HUES6 (cell line): ENCODE results near the gene SIX1.

ENCODE experiments used
- H3K27ac ChIP-seq: 2 replicates; pipeline ENCODE4 v1.7.0; 2013; ENCODE audit warnings: low read depth, mild to moderate bottlenecking, low read length, inconsistent platforms
- H3K27me3 ChIP-seq: 2 replicates; pipeline ENCODE4 v1.6.1; 2013; ENCODE audit warnings: low read length; ENCODE audit not compliant: control insufficient read depth, insufficient read depth
- H3K36me3 ChIP-seq: 2 replicates; pipeline ENCODE4 v1.6.1; 2013; ENCODE audit warnings: low read length; ENCODE audit not compliant: control insufficient read depth, insufficient read depth
- H3K4me1 ChIP-seq: 2 replicates; pipeline ENCODE4 v1.6.1; 2013; ENCODE audit warnings: low read length; ENCODE audit not compliant: control insufficient read depth, insufficient read depth
- H3K4me3 ChIP-seq: 2 replicates; pipeline ENCODE4 v1.5.1; 2013; ENCODE audit warnings: low read depth, low read length
- H3K9ac ChIP-seq: one replicate; pipeline ENCODE4 v1.6.1; 2013; ENCODE audit warnings: mild to moderate bottlenecking, low read length
- H3K9me3 ChIP-seq: 2 replicates; pipeline ENCODE4 v1.6.1; 2013; ENCODE audit warnings: low read depth, low read length; ENCODE audit not compliant: control insufficient read depth, insufficient read depth

Gene SIX1

GRCh38 chr14:60622210-60622916, 26.9 kb downstream of the SIX1 start:
- no peak overlapping the region for H3K9ac ChIP-seq
- no peaks in the 10 kb centered on the region for H3K4me1 ChIP-seq

GRCh38 chr14:60621386-60621785, 27.9 kb downstream of the SIX1 start:
- H3K9ac ChIP-seq, result no peak overlapping the region
- no peaks in the 10 kb centered on the region for H3K36me3 ChIP-seq
- H3K4me1 ChIP-seq, result peaks cover 5% of the 10 kb centered on the region; the same call in 1 of the 2 replicates
- H3K9me3 ChIP-seq, result 0 out of 2 replicates have a peak, but pooled peaks cover 3% of the 10 kb centered on the region
- no peak overlapping the region for H3K4me3 ChIP-seq
- no peak overlapping the region for H3K27ac ChIP-seq
- no peaks in the 10 kb centered on the region for H3K27me3 ChIP-seq

More at GRCh38 chr14:60622210-60622916, 26.9 kb downstream of the SIX1 start:
- H3K27ac ChIP-seq, result no peak overlapping the region
- H3K27me3 ChIP-seq, result no peaks in the 10 kb centered on the region
- no peaks in the 10 kb centered on the region for H3K36me3 ChIP-seq
- H3K9me3 ChIP-seq, result 0 out of 2 replicates have a peak, but pooled peaks cover 3% of the 10 kb centered on the region
- no peak overlapping the region for H3K4me3 ChIP-seq

- no peaks in the 10 kb centered on the region for H3K27me3 ChIP-seq
- H3K9ac ChIP-seq, result no peak overlapping the region
- no peak overlapping the region for H3K4me3 ChIP-seq
- no peak overlapping the region for H3K27ac ChIP-seq
- H3K36me3 ChIP-seq, result no peaks in the 10 kb centered on the region
- H3K9me3 ChIP-seq, result peaks cover 8% of the 10 kb centered on the region; the same call in 1 of the 2 replicates
- peaks cover 9% of the 10 kb centered on the region; the same call in 1 of the 2 replicates for H3K4me1 ChIP-seq
Observed at GRCh38 chr14:60618241-60618640, 31.0 kb downstream of the SIX1 start.

- H3K36me3 ChIP-seq, result no peaks in the 10 kb centered on the region
- H3K9ac ChIP-seq, result no peak overlapping the region
- H3K27me3 ChIP-seq, result no peaks in the 10 kb centered on the region
- H3K9me3 ChIP-seq, result peaks cover 8% of the 10 kb centered on the region; the same call in 1 of the 2 replicates
- H3K4me3 ChIP-seq, result no peak overlapping the region
- H3K4me1 ChIP-seq, result peaks cover 9% of the 10 kb centered on the region; the same call in 1 of the 2 replicates
- no peak overlapping the region for H3K27ac ChIP-seq
Observed at GRCh38 chr14:60616461-60616959, 32.8 kb downstream of the SIX1 start.

GRCh38 chr14:60602291-60602690, 47.0 kb downstream of the SIX1 start:
- no peak overlapping the region for H3K27ac ChIP-seq
- peaks cover 5% of the 10 kb centered on the region; the same call in 1 of the 2 replicates for H3K9me3 ChIP-seq
- H3K27me3 ChIP-seq, result no peaks in the 10 kb centered on the region
- H3K36me3 ChIP-seq, result no peaks in the 10 kb centered on the region
- H3K9ac ChIP-seq, result no peak overlapping the region
- no peak overlapping the region for H3K4me3 ChIP-seq
- peaks cover 4% of the 10 kb centered on the region; the same call in 1 of the 2 replicates for H3K4me1 ChIP-seq

- Histone ChIP-seq H3K36me3 (no peaks in the 10 kb centered on the region), H3K9me3 (no peaks in the 10 kb centered on the region), H3K4me1 (peaks cover 4% of the 10 kb centered on the region; the same call in 1 of the 2 replicates), H3K27ac (no peak overlapping the region), H3K4me3 (no peak overlapping the region), H3K27me3 (no peaks in the 10 kb centered on the region), H3K9ac (no peak overlapping the region)
Observed at GRCh38 chr14:60599727-60600126, 49.5 kb downstream of the SIX1 start.

GRCh38 chr14:60596139-60596538, 53.1 kb downstream of the SIX1 start:
- Histone ChIP-seq H3K4me3 (no peak overlapping the region), H3K4me1 (peaks cover 4% of the 10 kb centered on the region; the same call in 1 of the 2 replicates), H3K9ac (no peak overlapping the region), H3K27ac (no peak overlapping the region), H3K36me3 (no peaks in the 10 kb centered on the region), H3K27me3 (no peaks in the 10 kb centered on the region), H3K9me3 (no peaks in the 10 kb centered on the region)

GRCh38 chr14:60594062-60594461, 55.2 kb downstream of the SIX1 start:
- no peaks in the 10 kb centered on the region for H3K27me3 ChIP-seq
- no peak overlapping the region for H3K27ac ChIP-seq
- no peak overlapping the region for H3K4me3 ChIP-seq

More at GRCh38 chr14:60594062-60594461, 55.2 kb downstream of the SIX1 start:
- Histone ChIP-seq H3K36me3 (no peaks in the 10 kb centered on the region), H3K9ac (no peak overlapping the region), H3K4me1 (0 out of 2 replicates have a peak, but pooled peaks cover 5% of the 10 kb centered on the region), H3K9me3 (no peaks in the 10 kb centered on the region)
